ENCODE data around the gene RHOXF2B.

GRCh38 chrX:120125444-120125843 lies 48.0 kb upstream of the RHOXF2B start:
- TF ChIP-seq CTCF (IDR thresholded peaks at IDR 0.05) (no peak), POLR2A (IDR thresholded peaks at IDR 0.05) (no peak)

Data from thyroid gland (tissue), 4 donors.